HG03571 (cell line): ENCODE results near the gene PPP1R15B.
A peak's percentile ranks its signal among the peaks of the same experiment; 100 is the strongest.

ENCODE experiments used
- ATAC-seq: cut with Tn5 transposase; IDR thresholded peaks from one replicate; pipeline ENCODE4 v1.9.1; 2021; ENCODE audit not compliant: unreplicated experiment

PPP1R15B gene

GRCh38 chr1:204421441-204421840 is 9.8 kb upstream of the PPP1R15B start:
- no peak for ATAC-seq

- no peak for ATAC-seq
These were observed 8.7 kb upstream of the PPP1R15B start for GRCh38 chr1:204420039-204421004.

GRCh38 chr1:204419064-204419403 is 7.4 kb upstream of the PPP1R15B start:
- no peak for ATAC-seq

GRCh38 chr1:204418174-204419063 is 6.8 kb upstream of the PPP1R15B start:
- ATAC-seq, result no peak

- no peak for ATAC-seq
These were observed 5.7 kb upstream of the PPP1R15B start for GRCh38 chr1:204417074-204417997.

GRCh38 chr1:204416589-204417073 is 5.0 kb upstream of the PPP1R15B start:
- ATAC-seq, result no peak

GRCh38 chr1:204415351-204415750 is 3.7 kb upstream of the PPP1R15B start:
- ATAC-seq, result no peak

- no peak for ATAC-seq
These were observed 2.4 kb upstream of the PPP1R15B start for GRCh38 chr1:204414016-204414415.

- no peak for ATAC-seq
These were observed 1.5 kb upstream of the PPP1R15B start for GRCh38 chr1:204413170-204413535.

GRCh38 chr1:204410688-204411450 is 748 bp downstream of the PPP1R15B start:
- ATAC-seq, result peak; percentile 25

GRCh38 chr1:204409836-204410687 is 1.6 kb downstream of the PPP1R15B start:
- ATAC-seq, result no peak

- ATAC-seq, result no peak
These were observed 2.5 kb downstream of the PPP1R15B start for GRCh38 chr1:204409123-204409522.

- ATAC-seq, result no peak
These were observed 3.0 kb downstream of the PPP1R15B start for GRCh38 chr1:204408602-204409001.

- ATAC-seq, result no peak
These were observed 3.5 kb downstream of the PPP1R15B start for GRCh38 chr1:204408074-204408507.

GRCh38 chr1:204407295-204407971 is 4.2 kb downstream of the PPP1R15B start:
- no peak for ATAC-seq

- no peak for ATAC-seq
These were observed 5.0 kb downstream of the PPP1R15B start for GRCh38 chr1:204406621-204407020.

GRCh38 chr1:204405988-204406387 is 5.6 kb downstream of the PPP1R15B start:
- no peak for ATAC-seq

GRCh38 chr1:204404629-204405028 is 7.0 kb downstream of the PPP1R15B start:
- ATAC-seq, result no peak
